Sigmoid colon (tissue), 7 donors: ENCODE measurements around the gene KLHL2. TPM values are rescaled to one million over a fixed set of nuclear protein-coding genes. Genes with fewer than 3 reads are reported as not detected.

ENCODE experiments used
- DNase-seq: peaks from one replicate; pipeline ENCODE4 v3.0.0-alpha.2; 2019
- H3K27ac ChIP-seq, 4 donors: fragments of 200-600 bp; sonication (generic); one replicate each; pipeline ENCODE4 v1.5.1; 2016 to 2019; ENCODE audit warnings: mild to moderate bottlenecking in 1 of 4
- H3K27me3 ChIP-seq, 3 donors: fragments of 200-600 bp; sonication (generic); one replicate each; pipeline ENCODE4 v1.5.1; 2019; ENCODE audit warnings: mild to moderate bottlenecking in 1 of 3
- H3K36me3 ChIP-seq, 4 donors: fragments of 200-600 bp; sonication (generic); one replicate each; pipeline ENCODE4 v1.5.1; 2016 to 2019
- H3K4me1 ChIP-seq, 4 donors: fragments of 200-600 bp; sonication (generic); one replicate each; pipeline ENCODE4 v1.5.1; 2017 to 2019
- H3K4me3 ChIP-seq, 4 donors: fragments of 200-600 bp; sonication (generic); one replicate each; pipeline ENCODE4 v1.5.1; 2017 to 2019; ENCODE audit warnings: mild to moderate bottlenecking in 2 of 4, moderate library complexity in 1 of 4
- H3K9me3 ChIP-seq, 4 donors: fragments of 200-600 bp in 3 of 4; sonication (generic) in 3 of 4; one replicate each; pipeline versions ENCODE4 v1.5.1 to v1.6.1; 2013 to 2019
- CTCF ChIP-seq, 4 experiments: fragments of 450-650 bp in 3 of 4; fragments of 200-600 bp in 1 of 4; IDR thresholded peaks; one replicate each; pipeline ENCODE4 v1.5.1; 2016 to 2019; ENCODE audit warnings: antibody characterized with exemption in 4 of 4, mild to moderate bottlenecking in 3 of 4, moderate library complexity in 2 of 4
- EP300 ChIP-seq, 4 donors: sonication (generic); formaldehyde crosslinking; IDR thresholded peaks; one replicate each; pipeline ENCODE4 v1.6.1; 2017; ENCODE audit warnings: antibody characterized with exemption in 4 of 4
- POLR2A ChIP-seq, 2 donors: fragments of 450-650 bp; IDR thresholded peaks; one replicate each; pipeline ENCODE4 v1.6.1; 2016; ENCODE audit warnings: antibody characterized with exemption in 2 of 2, mild to moderate bottlenecking in 2 of 2, moderate library complexity in 2 of 2
- POLR2AphosphoS5 ChIP-seq, 4 donors: sonication (generic); formaldehyde crosslinking; IDR thresholded peaks; one replicate each; pipeline ENCODE4 v1.6.1; 2017; ENCODE audit warnings: antibody characterized with exemption in 4 of 4
- WGBS, 2 donors: extraction: QIAGEN DNeasy Blood & Tissue Kit; methylation state at CpG; one replicate each; pipeline ENCODE4 v1.1.7; 2013; 5-methylcytosine and 5-hydroxymethylcytosine counted together
- intact Hi-C: fragments of 100-400 bp; cut with DNase I; formaldehyde crosslinking; loops from one replicate; pipeline ENCODE4 v1.15.1; 2023
- polyA plus RNA-seq, 3 donors: library from polyadenylated mRNA; stranded (reverse); fragments of 200-250 nt; gene quantifications; one replicate each; pipeline ENCODE4 v1.2.3, GENCODE V29; 2013
- total RNA-seq, 4 donors: library from RNA; depleted of rRNA; stranded (reverse); fragments of >200 nt; gene quantifications; one replicate each; pipeline ENCODE4 v1.1.0, GENCODE V29; 2016
- donor health status: healthy with polysubstance abuse.
- donor health status: Bipolar disorder and iron deficiency.
- donor health status: healthy.

KLHL2 gene
- total and polyA plus RNA-seq, 7 donors: 9.2 to 25.7 (median 14.4) TPM

- H3K27ac ChIP-seq: no peak overlapping the region
- DNase-seq: no peak
- no peaks in the 10 kb centered on the region for H3K36me3 ChIP-seq
- no peaks in the 10 kb centered on the region for H3K4me1 ChIP-seq
- no peak for TF ChIP-seq CTCF (IDR thresholded peaks at IDR 0.05)
- no peak for TF ChIP-seq POLR2AphosphoS5 (IDR thresholded peaks at IDR 0.05)
- TF ChIP-seq EP300 (IDR thresholded peaks at IDR 0.05): no peak
- TF ChIP-seq POLR2A (IDR thresholded peaks at IDR 0.05): no peak
- WGBS, 2 donors: 78 to 95% methylated on average over 3 of the region's 3 CpGs
- no peak overlapping the region for H3K4me3 ChIP-seq
- H3K9me3 ChIP-seq: no peaks in the 10 kb centered on the region
- intact Hi-C loops: no loop called here
- H3K27me3 ChIP-seq: no peaks in the 10 kb centered on the region
Observed at GRCh38 chr4:165347647-165348569, 140.5 kb downstream of the KLHL2 start.

- Histone ChIP-seq H3K27ac (no peak overlapping the region), H3K4me1 (no peaks in the 10 kb centered on the region), H3K27me3 (no peaks in the 10 kb centered on the region), H3K36me3 (no peaks in the 10 kb centered on the region), H3K4me3 (no peak overlapping the region), H3K9me3 (no peaks in the 10 kb centered on the region)
- TF ChIP-seq POLR2A (IDR thresholded peaks at IDR 0.05): no peak
- TF ChIP-seq POLR2AphosphoS5 (IDR thresholded peaks at IDR 0.05): no peak
- TF ChIP-seq EP300 (IDR thresholded peaks at IDR 0.05): no peak
- no peak for TF ChIP-seq CTCF (IDR thresholded peaks at IDR 0.05)
- intact Hi-C loops: no loop called here
- WGBS, 2 donors: 82 to 91% methylated on average over 5 of the region's 5 CpGs
- DNase-seq: no peak
Observed at GRCh38 chr4:165351359-165352130, 144.2 kb downstream of the KLHL2 start.

- DNase-seq: no peak
- H3K27ac ChIP-seq: no peak overlapping the region
- 7 to 8% methylated on average over 2 of the region's 2 CpGs for WGBS, 2 donors
- TF ChIP-seq CTCF (IDR thresholded peaks at IDR 0.05): peak in 3 of 4 experiments; percentile 18 to 37 (median 23)
- TF ChIP-seq EP300 (IDR thresholded peaks at IDR 0.05): no peak
- H3K27me3 ChIP-seq: no peaks in the 10 kb centered on the region
- H3K36me3 ChIP-seq: no peaks in the 10 kb centered on the region
- H3K4me1 ChIP-seq: no peaks in the 10 kb centered on the region
- intact Hi-C loops: no loop called here
- no peaks in the 10 kb centered on the region for H3K9me3 ChIP-seq
- no peak overlapping the region for H3K4me3 ChIP-seq
Observed at GRCh38 chr4:165355900-165356300, 148.5 kb downstream of the KLHL2 start.

GRCh38 chr4:165359506-165359905 is 152.1 kb downstream of the KLHL2 start:
- Histone ChIP-seq H3K4me1 (peaks cover 0 to 3% (median 0%) of the 10 kb centered on the region in 4 donors), H3K9me3 (no peaks in the 10 kb centered on the region), H3K27me3 (no peaks in the 10 kb centered on the region), H3K4me3 (no peak overlapping the region), H3K27ac (no peak overlapping the region), H3K36me3 (no peaks in the 10 kb centered on the region)
- intact Hi-C loops: no loop called here
- TF ChIP-seq POLR2A (IDR thresholded peaks at IDR 0.05) (no peak), EP300 (IDR thresholded peaks at IDR 0.05) (no peak), CTCF (IDR thresholded peaks at IDR 0.05) (no peak), POLR2AphosphoS5 (IDR thresholded peaks at IDR 0.05) (no peak)
- no peak for DNase-seq
- 67 to 76% methylated on average over 2 of the region's 2 CpGs for WGBS, 2 donors
